WI38 (cell line): ENCODE results near the gene AJM1.
"Not testable (repeated sequence)": the region's sequence is repeated elsewhere in the genome, so short reads cannot be mapped to it uniquely, and the experiment has no call there.

ENCODE experiments used
- H3K4me3 ChIP-seq: 2 replicates; pipeline ENCODE4 v1.5.1; 2011; ENCODE audit warnings: low read depth, mild to moderate bottlenecking, control low read depth, low read length
- TF ChIP-seq, protein P1 (sequence below): IDR thresholded peaks from 2 replicates; pipeline ENCODE4 v1.5.1; 2012; ENCODE audit warnings: low read depth, mild to moderate bottlenecking, control low read depth, low read length

Gene AJM1

DNA sequence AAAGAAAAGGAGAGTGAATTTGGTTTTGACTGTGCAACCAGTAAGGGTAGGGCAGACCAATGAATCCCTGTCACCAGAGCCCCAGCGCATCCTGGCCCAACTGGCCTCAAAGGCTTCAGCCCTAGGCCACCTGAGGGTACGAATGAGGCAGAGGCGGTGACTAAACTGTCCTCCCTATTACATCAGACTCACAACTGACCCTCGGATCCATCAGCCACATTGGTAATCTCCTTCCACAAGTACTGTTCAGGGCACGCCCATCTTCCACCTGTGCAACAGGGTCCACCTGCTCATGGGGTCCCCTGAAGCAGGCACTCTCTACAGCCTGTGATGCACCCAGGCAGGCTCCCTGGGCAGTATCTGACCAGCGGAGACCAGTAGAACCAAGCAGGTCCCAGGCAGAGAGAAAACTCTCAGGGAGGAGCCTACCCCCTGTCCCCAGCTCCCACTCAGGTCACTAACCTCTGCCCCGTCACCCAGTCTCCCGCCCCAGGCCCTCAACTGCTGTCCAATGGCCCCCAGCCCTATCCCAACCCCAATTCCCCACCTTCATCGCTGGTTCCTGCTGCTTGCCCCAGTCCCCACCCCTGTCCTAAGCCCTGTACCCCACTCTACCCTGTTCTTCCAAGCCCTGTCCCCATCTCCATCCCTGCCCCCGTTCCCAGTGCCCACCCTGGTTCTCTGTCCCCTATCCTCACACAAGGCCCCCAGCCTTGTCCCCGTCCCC is 22.9 kb downstream of the AJM1 start:
- TF ChIP-seq, protein P1, sequence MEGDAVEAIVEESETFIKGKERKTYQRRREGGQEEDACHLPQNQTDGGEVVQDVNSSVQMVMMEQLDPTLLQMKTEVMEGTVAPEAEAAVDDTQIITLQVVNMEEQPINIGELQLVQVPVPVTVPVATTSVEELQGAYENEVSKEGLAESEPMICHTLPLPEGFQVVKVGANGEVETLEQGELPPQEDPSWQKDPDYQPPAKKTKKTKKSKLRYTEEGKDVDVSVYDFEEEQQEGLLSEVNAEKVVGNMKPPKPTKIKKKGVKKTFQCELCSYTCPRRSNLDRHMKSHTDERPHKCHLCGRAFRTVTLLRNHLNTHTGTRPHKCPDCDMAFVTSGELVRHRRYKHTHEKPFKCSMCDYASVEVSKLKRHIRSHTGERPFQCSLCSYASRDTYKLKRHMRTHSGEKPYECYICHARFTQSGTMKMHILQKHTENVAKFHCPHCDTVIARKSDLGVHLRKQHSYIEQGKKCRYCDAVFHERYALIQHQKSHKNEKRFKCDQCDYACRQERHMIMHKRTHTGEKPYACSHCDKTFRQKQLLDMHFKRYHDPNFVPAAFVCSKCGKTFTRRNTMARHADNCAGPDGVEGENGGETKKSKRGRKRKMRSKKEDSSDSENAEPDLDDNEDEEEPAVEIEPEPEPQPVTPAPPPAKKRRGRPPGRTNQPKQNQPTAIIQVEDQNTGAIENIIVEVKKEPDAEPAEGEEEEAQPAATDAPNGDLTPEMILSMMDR: no peak
- peak overlapping the region; percentile 78 for H3K4me3 ChIP-seq

DNA sequence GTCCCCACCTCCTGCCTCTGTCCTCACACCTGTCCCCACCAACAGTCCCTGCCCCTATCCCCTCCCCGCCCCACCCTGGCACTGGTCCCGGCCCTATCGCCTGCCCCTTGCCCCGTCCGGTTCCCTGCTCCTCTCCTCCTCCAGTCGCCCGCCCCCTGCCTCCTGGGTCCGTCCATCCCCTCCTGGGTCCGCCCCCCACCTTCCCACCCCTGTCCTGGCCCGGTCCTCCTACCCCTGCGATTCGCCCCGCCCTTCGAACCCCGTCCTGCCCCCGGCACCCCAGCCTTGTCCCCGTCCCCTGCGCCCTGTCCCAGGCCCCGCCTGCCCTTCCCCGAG is 23.5 kb downstream of the AJM1 start:
- peak overlapping the region; percentile 78 for H3K4me3 ChIP-seq
- TF ChIP-seq, protein P1: no peak

DNA sequence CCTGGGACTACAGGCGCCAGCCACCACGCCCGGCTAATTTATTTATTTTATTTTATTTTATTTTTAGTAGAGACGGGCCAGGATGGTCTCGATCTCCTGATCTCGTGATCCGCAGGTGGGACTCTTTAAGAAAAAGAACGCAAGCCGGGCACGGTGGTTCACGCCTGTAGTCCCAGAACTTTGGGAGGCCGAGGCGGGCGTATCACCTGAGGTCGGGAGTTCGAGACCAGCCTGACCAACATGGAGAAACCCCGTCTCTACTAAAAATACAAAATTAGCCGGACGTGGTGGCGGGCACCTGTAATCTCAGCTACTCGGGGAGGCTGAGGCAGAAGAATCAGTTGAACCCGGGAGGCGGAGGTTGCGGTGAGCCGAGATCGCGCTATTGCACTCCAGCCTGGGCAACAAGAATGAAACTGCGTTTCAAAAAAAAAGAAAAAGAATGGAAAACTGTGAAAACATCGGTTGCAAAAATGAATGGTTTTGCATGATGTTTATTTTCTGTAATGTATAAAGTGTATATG is 24.7 kb downstream of the AJM1 start:
- peak overlapping the region; percentile 78 for H3K4me3 ChIP-seq

DNA sequence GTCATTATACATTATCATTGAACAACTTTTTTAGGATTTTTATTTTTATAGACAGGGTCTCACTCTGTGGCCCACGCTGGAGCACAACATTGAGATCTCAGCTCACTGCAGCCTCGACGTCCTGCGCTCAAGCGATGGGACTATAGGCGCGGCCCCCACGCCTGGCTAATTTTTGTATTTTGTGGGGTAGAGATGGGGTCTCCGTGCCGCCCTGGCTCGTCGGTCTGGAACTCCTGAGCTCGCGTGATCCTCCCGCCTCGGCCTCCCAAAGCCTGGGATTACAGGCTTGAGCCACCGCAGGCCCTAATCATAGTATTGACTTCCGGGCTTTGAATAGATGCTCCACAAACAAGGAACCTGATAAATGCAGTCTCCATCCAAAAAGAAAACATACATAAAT is 25.2 kb downstream of the AJM1 start:
- TF ChIP-seq, protein P1: no peak
- H3K4me3 ChIP-seq: no peak overlapping the region

DNA sequence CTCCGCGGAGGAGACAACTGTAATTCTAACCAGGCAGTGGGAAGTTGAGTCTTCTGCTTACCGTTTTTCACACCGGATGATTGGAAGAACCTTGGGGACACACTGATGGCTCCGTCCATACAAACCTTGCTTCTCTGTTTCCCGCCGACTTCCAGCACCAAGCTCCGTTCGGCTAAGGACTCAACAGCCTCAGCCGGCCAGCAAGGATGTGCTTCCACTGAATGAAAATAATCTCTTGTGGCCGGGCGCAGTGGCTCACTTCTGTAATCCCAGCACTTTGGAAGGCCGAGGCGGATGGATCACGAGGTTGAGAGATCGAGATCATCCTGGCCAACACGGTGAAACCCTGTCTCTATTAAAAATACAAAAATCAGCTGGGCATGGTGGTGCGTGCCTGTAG is 25.6 kb downstream of the AJM1 start:
- TF ChIP-seq, protein P1: no peak
- no peak overlapping the region for H3K4me3 ChIP-seq

DNA sequence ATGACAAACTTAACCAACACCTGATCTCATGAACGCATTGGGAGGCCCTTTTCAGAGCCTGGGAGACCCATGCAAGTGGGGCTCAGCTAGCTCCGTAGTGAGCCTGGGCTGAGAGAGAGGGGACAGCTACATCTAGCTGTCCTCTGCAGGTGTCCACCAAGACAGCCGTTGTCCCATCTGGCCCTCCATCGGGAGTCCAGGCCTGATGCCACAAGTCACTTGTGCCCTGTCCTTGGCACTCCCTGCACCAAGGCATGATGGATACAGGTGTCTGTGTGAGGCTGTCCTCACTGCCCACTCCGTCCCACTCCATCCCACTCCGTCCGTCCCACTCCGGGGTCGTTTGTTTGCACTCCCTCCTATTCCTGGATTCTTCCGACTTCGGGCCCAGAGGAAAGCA is 26.4 kb downstream of the AJM1 start:
- TF ChIP-seq, protein P1: no peak

DNA sequence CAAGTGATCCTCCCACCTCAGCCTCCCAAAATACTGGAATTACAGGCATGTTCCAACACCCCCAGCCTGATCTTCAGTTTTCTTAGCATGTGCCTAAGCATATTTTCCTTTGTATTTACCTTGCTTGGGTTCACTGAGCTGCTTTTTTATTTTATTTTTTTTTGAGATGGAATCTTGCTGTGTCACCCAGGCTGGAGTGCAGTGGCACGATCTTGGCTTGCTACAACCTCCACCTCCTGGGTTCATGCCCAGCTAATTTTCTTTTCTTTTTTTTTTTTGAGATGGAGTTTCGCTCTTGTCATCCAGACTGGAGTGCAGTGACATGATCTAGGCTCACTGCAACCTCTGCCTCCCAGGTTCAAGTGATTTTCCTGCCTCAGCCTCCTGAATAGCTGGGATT is 27.3 kb downstream of the AJM1 start:
- not testable (repeated sequence) for H3K4me3 ChIP-seq

More for the DNA sequence above, 26.4 kb downstream of the AJM1 start:
- H3K4me3 ChIP-seq: no peak overlapping the region

DNA sequence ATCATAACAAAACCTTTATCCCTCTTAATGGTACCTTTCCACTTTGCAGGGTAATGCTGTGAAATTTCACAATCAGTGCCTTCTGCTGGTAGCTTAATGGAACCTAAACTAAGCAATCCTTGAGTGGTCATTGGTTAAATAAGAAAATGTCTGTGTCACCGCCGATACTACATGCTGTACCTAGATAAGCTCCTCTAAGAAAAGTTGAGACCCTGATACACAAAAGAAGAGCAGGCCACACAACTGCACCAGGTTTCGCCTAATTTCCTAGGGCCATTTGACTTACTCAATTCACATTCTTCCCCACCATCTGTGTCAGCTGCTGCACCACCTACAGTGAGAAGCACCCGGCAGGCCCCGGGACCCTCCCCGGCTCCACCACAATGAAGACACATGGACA is 32.9 kb downstream of the AJM1 start:
- H3K4me3 ChIP-seq: no peak overlapping the region
- TF ChIP-seq, protein P1: no peak
